OCI-LY1 (cell line): ENCODE results near the gene SCAMP5.

Experiments
- H2AFZ ChIP-seq: fragments of 200-600 bp; sonication (generic), shearing (Covaris generic); 2 replicates; pipeline ENCODE4 v1.6.0; 2014; ENCODE audit warnings: antibody characterized with exemption, mild to moderate bottlenecking, low read length
- H3F3A ChIP-seq: fragments of 200-600 bp; sonication (generic), shearing (Covaris generic); 2 replicates; pipeline ENCODE4 v1.6.0; 2014; ENCODE audit warnings: mild to moderate bottlenecking, antibody characterized with exemption, low read length, moderate library complexity; ENCODE audit not compliant: insufficient read depth
- H3K27ac ChIP-seq: fragments of 200-600 bp; sonication (generic); 2 replicates; pipeline ENCODE4 v1.5.1; 2014; ENCODE audit warnings: low read length, mixed run types, mild to moderate bottlenecking, low read depth; ENCODE audit not compliant: poor library complexity, severe bottlenecking
- H3K27me3 ChIP-seq: fragments of 200-600 bp; sonication (generic); 2 replicates; pipeline ENCODE4 v1.6.0; 2014; ENCODE audit warnings: antibody characterized with exemption, mild to moderate bottlenecking, low read length, moderate library complexity; ENCODE audit not compliant: insufficient read depth
- H3K36me3 ChIP-seq: fragments of 200-600 bp; sonication (generic); 2 replicates; pipeline ENCODE4 v1.6.1; 2014; ENCODE audit warnings: mild to moderate bottlenecking, antibody characterized with exemption, low read length, moderate library complexity, mixed read lengths; ENCODE audit not compliant: insufficient read depth
- H3K4me1 ChIP-seq: fragments of 200-600 bp; sonication (generic); 2 replicates; pipeline ENCODE4 v1.5.1; 2014; ENCODE audit warnings: mild to moderate bottlenecking, low read length, moderate library complexity; ENCODE audit not compliant: insufficient read depth, severe bottlenecking
- H3K4me2 ChIP-seq: fragments of 200-600 bp; sonication (generic), shearing (Covaris generic); 2 replicates; pipeline ENCODE4 v1.6.1; 2014; ENCODE audit warnings: low read length
- H3K4me3 ChIP-seq: fragments of 200-600 bp; sonication (generic); 2 replicates; pipeline ENCODE4 v1.5.1; 2014; ENCODE audit warnings: low read length, low read depth, mild to moderate bottlenecking, mixed read lengths; ENCODE audit not compliant: poor library complexity, severe bottlenecking
- H3K79me2 ChIP-seq: fragments of 200-600 bp; shearing (Covaris generic); 2 replicates; pipeline ENCODE4 v1.6.1; 2016; ENCODE audit warnings: mixed run types, low read length, mixed read lengths; ENCODE audit not compliant: insufficient read depth
- H3K9ac ChIP-seq: fragments of 200-600 bp; sonication (generic), shearing (Covaris generic); 2 replicates; pipeline ENCODE4 v1.6.1; 2014; ENCODE audit warnings: mild to moderate bottlenecking, low read length, mixed read lengths
- H3K9me2 ChIP-seq: fragments of 200-600 bp; sonication (generic), shearing (Covaris generic); 2 replicates; pipeline ENCODE4 v1.6.1; 2014; ENCODE audit warnings: low read depth, mild to moderate bottlenecking, low read length, mixed read lengths
- H3K9me3 ChIP-seq: fragments of 200-600 bp; shearing (Covaris generic); 2 replicates; pipeline ENCODE4 v1.6.1; 2014; ENCODE audit warnings: low read length, mixed read lengths
- H4K20me1 ChIP-seq: fragments of 200-600 bp; sonication (generic), shearing (Covaris generic); 2 replicates; pipeline ENCODE4 v1.6.0; 2016; ENCODE audit warnings: mild to moderate bottlenecking, low read length; ENCODE audit not compliant: insufficient read depth
- CTCF ChIP-seq: fragments of 200-600 bp; sonication (generic), shearing (Covaris generic); IDR thresholded peaks from 2 replicates; pipeline ENCODE4 v1.5.1; 2017; ENCODE audit warnings: mild to moderate bottlenecking, antibody characterized with exemption, low read length, moderate library complexity, mixed read lengths
- EZH2 ChIP-seq: fragments of 200-600 bp; sonication (generic), shearing (Covaris generic); IDR thresholded peaks from 2 replicates; pipeline ENCODE4 v1.8.0; 2017; ENCODE audit warnings: borderline replicate concordance, mixed run types, mild to moderate bottlenecking, antibody characterized with exemption, low read length, moderate library complexity, mixed read lengths

Gene SCAMP5

GRCh38 chr15:75056036-75056435, 60.7 kb downstream of the SCAMP5 start:
- Histone ChIP-seq H3K9ac (no peak overlapping the region), H3K36me3 (no peaks in the 10 kb centered on the region), H3K9me3 (no peaks in the 10 kb centered on the region), H3F3A (no peaks in the 10 kb centered on the region), H3K4me2 (no peak overlapping the region), H3K4me3 (no peak overlapping the region), H4K20me1 (no peaks in the 10 kb centered on the region), H3K9me2 (no peaks in the 10 kb centered on the region), H3K27ac (no peak overlapping the region), H2AFZ (no peak overlapping the region), H3K79me2 (no peaks in the 10 kb centered on the region), H3K27me3 (no peaks in the 10 kb centered on the region), H3K4me1 (no peaks in the 10 kb centered on the region)
- no peak for TF ChIP-seq EZH2
- no peak for TF ChIP-seq CTCF

GRCh38 chr15:75058127-75058905, 63.0 kb downstream of the SCAMP5 start:
- Histone ChIP-seq H3K36me3 (no peaks in the 10 kb centered on the region), H3F3A (no peaks in the 10 kb centered on the region), H3K27me3 (no peaks in the 10 kb centered on the region), H3K9ac (no peak overlapping the region), H3K4me3 (no peak overlapping the region), H3K9me2 (no peaks in the 10 kb centered on the region), H3K4me2 (no peak overlapping the region), H3K9me3 (no peaks in the 10 kb centered on the region), H4K20me1 (no peaks in the 10 kb centered on the region), H2AFZ (no peak overlapping the region), H3K4me1 (no peaks in the 10 kb centered on the region), H3K79me2 (no peaks in the 10 kb centered on the region), H3K27ac (no peak overlapping the region)
- no peak for TF ChIP-seq EZH2
- no peak for TF ChIP-seq CTCF

DNA sequence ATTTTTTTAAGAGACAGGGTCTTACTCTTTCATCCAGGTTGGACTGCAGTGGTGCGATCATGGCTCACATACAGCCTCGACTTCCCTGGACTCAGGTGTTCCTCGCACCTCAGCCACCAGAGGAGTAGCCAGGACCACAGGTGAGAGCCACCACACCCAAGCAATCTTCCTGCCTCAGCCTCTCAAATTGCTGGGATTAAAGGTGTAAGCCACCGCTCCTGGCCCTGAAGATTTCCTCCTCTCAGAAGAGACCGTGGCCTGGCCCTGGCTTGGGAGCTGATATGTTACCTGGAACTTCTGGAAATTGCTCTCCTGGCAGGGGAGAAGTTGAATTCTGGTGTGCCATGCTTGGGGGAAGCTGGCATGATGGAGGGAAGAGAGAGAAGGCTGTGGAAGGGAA, 64.2 kb downstream of the SCAMP5 start:
- Histone ChIP-seq H3K4me3 (no peak overlapping the region), H3K27me3 (no peaks in the 10 kb centered on the region), H4K20me1 (no peaks in the 10 kb centered on the region), H3K9ac (no peak overlapping the region), H3K4me1 (no peaks in the 10 kb centered on the region), H3K36me3 (no peaks in the 10 kb centered on the region), H2AFZ (no peak overlapping the region), H3K9me3 (no peaks in the 10 kb centered on the region), H3K9me2 (no peaks in the 10 kb centered on the region), H3F3A (no peaks in the 10 kb centered on the region), H3K27ac (no peak overlapping the region), H3K4me2 (no peak overlapping the region), H3K79me2 (no peaks in the 10 kb centered on the region)
- TF ChIP-seq EZH2, result no peak
- no peak for TF ChIP-seq CTCF
